Uterus (tissue), 4 donors: ENCODE data around the gene POMT2. TPM values are rescaled to one million over a fixed set of nuclear protein-coding genes. Genes with fewer than 3 reads are reported as not detected.

Source experiments
- DNase-seq, 2 donors: peaks; one replicate each; pipeline ENCODE4 v3.0.0-alpha.2; 2019 to 2020
- H3K27ac ChIP-seq, 2 donors: fragments of 200-600 bp; sonication (generic); 1 replicate in 1 of 2; 2 replicates in 1 of 2; pipeline ENCODE4 v1.5.1; 2016 to 2018
- H3K27me3 ChIP-seq, 2 donors: fragments of 200-600 bp; sonication (generic); one replicate each; pipeline ENCODE4 v1.5.1; 2018 to 2019; ENCODE audit warnings: control low read depth in 1 of 2
- H3K36me3 ChIP-seq, 2 donors: fragments of 200-600 bp; sonication (generic); one replicate each; pipeline ENCODE4 v1.5.1; 2019; ENCODE audit warnings: control low read depth in 1 of 2
- H3K4me1 ChIP-seq, 2 donors: fragments of 200-600 bp; sonication (generic); one replicate each; pipeline ENCODE4 v1.5.1; 2018 to 2019; ENCODE audit warnings: control low read depth in 1 of 2
- H3K4me3 ChIP-seq, 2 donors: fragments of 200-600 bp; sonication (generic); 1 replicate in 1 of 2; 2 replicates in 1 of 2; pipeline ENCODE4 v1.5.1; 2018 to 2019; ENCODE audit warnings: mild to moderate bottlenecking in 1 of 2
- H3K9me3 ChIP-seq, 2 donors: fragments of 200-600 bp; sonication (generic); one replicate each; pipeline ENCODE4 v1.5.1; 2019; ENCODE audit warnings: control low read depth in 1 of 2
- CTCF ChIP-seq, 4 experiments: fragments of 200-600 bp in 2 of 4; fragments of 450-650 bp in 2 of 4; sonication (generic) in 2 of 4; IDR thresholded peaks; one replicate each; pipeline ENCODE4 v1.5.1; 2016 to 2019; ENCODE audit warnings: antibody characterized with exemption in 4 of 4, mild to moderate bottlenecking in 2 of 4, moderate library complexity in 1 of 4
- POLR2A ChIP-seq, 2 donors: fragments of 450-650 bp; IDR thresholded peaks; one replicate each; pipeline ENCODE4 v1.6.1; 2016; ENCODE audit warnings: antibody characterized with exemption in 2 of 2, mild to moderate bottlenecking in 1 of 2, moderate library complexity in 1 of 2
- intact Hi-C: fragments of 100-400 bp; cut with DNase I; formaldehyde crosslinking; loops from one replicate; pipeline ENCODE4 v1.15.1; 2023; ENCODE audit warnings: low total_unique reads
- total RNA-seq, 4 donors: library from RNA; depleted of rRNA in 3 of 4; stranded (reverse); fragments of >200 nt in 3 of 4; gene quantifications; one replicate each; pipeline versions ENCODE4 v1.1.0 to v1.2.4, GENCODE V29; 2014 to 2023
- donor health status: DM: yes; HTN: yes; CAD: no.

Gene POMT2
- total RNA-seq, 4 donors from 2014 or later = 2.1 to 72.2 (median 27.9) TPM

DNA sequence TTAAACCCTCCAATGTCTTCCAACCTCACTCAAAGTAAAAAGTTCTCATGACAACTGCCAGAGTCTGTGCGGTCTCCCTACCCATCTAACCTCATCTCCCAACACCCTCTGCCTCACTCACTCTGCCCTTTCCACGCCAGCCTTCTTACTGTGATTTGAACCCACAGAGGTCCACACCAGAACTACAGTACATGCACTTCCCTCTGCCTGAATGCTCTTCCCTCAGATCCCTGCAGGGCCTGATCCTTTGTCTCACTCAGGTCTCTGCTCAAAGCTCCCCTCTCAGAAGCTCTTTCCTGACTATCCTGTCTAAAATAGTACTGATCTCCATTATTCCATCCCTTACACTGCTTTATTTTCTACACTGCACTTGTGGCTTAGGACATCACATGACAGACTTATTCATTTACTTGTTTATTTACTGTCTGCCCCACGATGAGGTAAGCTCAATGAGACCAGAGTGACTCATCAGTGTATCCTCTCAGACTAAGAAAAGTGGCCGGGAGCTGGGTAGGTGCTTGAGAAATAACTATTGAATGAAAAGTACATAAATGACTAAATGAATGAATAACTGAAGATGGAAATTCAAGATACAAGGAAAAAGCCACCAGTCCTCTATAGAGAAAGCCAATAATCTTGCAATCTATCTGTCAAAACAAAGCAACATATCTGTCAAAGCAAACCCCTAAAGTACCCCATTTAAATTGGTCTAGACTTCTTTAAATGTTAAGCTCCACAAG lies 17.1 kb downstream of the POMT2 start:
- DNase-seq = no peak
- Histone ChIP-seq H3K9me3 (no peaks in the 10 kb centered on the region), H3K27ac (peak overlapping the region; percentile 35 to 88), H3K4me1 (peaks cover 0 to 6% of the 10 kb centered on the region in 2 donors), H3K36me3 (no peaks in the 10 kb centered on the region), H3K27me3 (no peaks in the 10 kb centered on the region), H3K4me3 (no peak overlapping the region)
- intact Hi-C loops = no loop called here
- TF ChIP-seq POLR2A (IDR thresholded peaks at IDR 0.05) = no peak
- no peak for TF ChIP-seq CTCF (IDR thresholded peaks at IDR 0.05)

- intact Hi-C loops = no loop called here
- DNase-seq = no peak
- H3K36me3 ChIP-seq = no peaks in the 10 kb centered on the region
- H3K27me3 ChIP-seq = no peaks in the 10 kb centered on the region
- H3K4me3 ChIP-seq = no peak overlapping the region
- H3K4me1 ChIP-seq = peaks cover 0 to 6% of the 10 kb centered on the region in 2 donors
- no peaks in the 10 kb centered on the region for H3K9me3 ChIP-seq
- peak overlapping the region; percentile 35 to 88 for H3K27ac ChIP-seq
- TF ChIP-seq POLR2A (IDR thresholded peaks at IDR 0.05) (no peak), CTCF (IDR thresholded peaks at IDR 0.05) (no peak)
These were observed 17.8 kb downstream of the POMT2 start for GRCh38 chr14:77302926-77303325.

DNA sequence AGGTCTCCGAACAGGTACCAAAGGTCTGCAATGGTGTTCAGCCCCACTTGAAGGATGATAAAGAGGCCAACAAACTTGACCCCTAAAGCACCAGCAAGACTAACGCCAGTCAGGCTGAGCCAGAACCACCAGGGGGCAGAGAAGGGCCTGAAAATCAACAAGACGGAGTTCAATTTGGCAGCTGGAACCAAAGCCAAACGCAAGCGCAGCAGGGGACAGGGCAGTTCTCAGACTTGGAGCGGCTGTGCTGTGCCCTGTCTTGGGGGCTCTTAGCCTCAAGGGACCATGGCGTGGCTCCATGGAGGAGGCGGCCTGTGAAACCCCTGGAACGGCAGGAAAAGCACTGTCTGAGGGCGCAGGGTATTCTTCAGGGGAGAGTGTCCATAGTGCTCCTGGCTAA lies 19.6 kb downstream of the POMT2 start:
- H3K9me3 ChIP-seq = no peaks in the 10 kb centered on the region
- H3K36me3 ChIP-seq = no peaks in the 10 kb centered on the region
- intact Hi-C loops = no loop called here
- no peak overlapping the region for H3K4me3 ChIP-seq
- peak; percentile 75 to 84 for DNase-seq
- no peak for TF ChIP-seq POLR2A (IDR thresholded peaks at IDR 0.05)
- peak; percentile 67 to 71 (median 68) for TF ChIP-seq CTCF (IDR thresholded peaks at IDR 0.05)
- H3K27me3 ChIP-seq = no peaks in the 10 kb centered on the region
- H3K27ac ChIP-seq = peak overlapping the region in 1 of 2 donors; percentile 10
- H3K4me1 ChIP-seq = peaks cover 0 to 4% of the 10 kb centered on the region in 2 donors

GRCh38 chr14:77299771-77300170 lies 20.9 kb downstream of the POMT2 start:
- intact Hi-C loops = no loop called here
- no peak overlapping the region for H3K4me3 ChIP-seq
- H3K9me3 ChIP-seq = no peaks in the 10 kb centered on the region
- no peaks in the 10 kb centered on the region for H3K27me3 ChIP-seq
- no peak for TF ChIP-seq POLR2A (IDR thresholded peaks at IDR 0.05)
- TF ChIP-seq CTCF (IDR thresholded peaks at IDR 0.05) = no peak
- H3K4me1 ChIP-seq = no peaks in the 10 kb centered on the region
- no peak for DNase-seq
- no peak overlapping the region for H3K27ac ChIP-seq
- H3K36me3 ChIP-seq = no peaks in the 10 kb centered on the region

- Histone ChIP-seq H3K27me3 (no peaks in the 10 kb centered on the region), H3K4me3 (no peak overlapping the region), H3K4me1 (no peaks in the 10 kb centered on the region), H3K36me3 (no peaks in the 10 kb centered on the region), H3K27ac (no peak overlapping the region), H3K9me3 (no peaks in the 10 kb centered on the region)
- DNase-seq = no peak
- intact Hi-C loops = no loop called here
- TF ChIP-seq CTCF (IDR thresholded peaks at IDR 0.05) (no peak), POLR2A (IDR thresholded peaks at IDR 0.05) (no peak)
These were observed 23.8 kb downstream of the POMT2 start for GRCh38 chr14:77296906-77297305.
